ENCODE results near the gene PRDM7.

PRDM7 gene

DNA sequence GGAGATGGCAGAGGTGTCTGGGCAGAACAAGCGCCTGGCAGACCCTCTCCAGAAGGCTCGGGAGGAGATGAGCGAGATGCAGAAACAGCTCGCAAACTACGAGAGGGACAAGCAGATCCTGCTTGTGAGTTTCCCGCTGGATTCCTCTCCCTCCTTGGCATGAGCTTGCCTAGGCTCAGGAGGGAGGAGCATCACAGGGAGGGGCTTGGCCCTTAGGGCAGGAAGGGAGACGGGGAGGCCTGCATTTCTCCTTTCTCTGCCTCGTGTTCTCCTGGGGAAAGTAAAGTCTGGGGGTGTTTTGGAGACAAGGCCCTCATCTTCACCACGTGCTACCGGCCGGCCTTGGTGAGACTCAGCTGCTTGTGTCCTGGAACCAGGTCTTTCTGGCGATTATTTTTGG lies 39.9 kb downstream of the PRDM7 start:
- DNase-seq (ENCODE audit: extremely low spot score), result no peak

GRCh38 chr16:90035902-90036301 lies 41.2 kb downstream of the PRDM7 start:
- POLR2A ChIA-PET, result interaction anchor here (1.2 kb wide), 1 partner anchor 11 kb away, joined by 4 read pairs; no protein-coding TSS in a partner anchor
- CTCF ChIA-PET, result no interaction called here
- no peak for DNase-seq (ENCODE audit: extremely low spot score)
- TF ChIP-seq LEF1 (IDR thresholded peaks at IDR 0.05; ENCODE audit: borderline replicate concordance) (no peak), CTBP1 (IDR thresholded peaks at IDR 0.05; ENCODE audit: borderline replicate concordance) (no peak), HDGF (IDR thresholded peaks at IDR 0.05; ENCODE audit: borderline replicate concordance) (no peak), BHLHE40 (IDR thresholded peaks at IDR 0.05; ENCODE audit: borderline replicate concordance) (no peak), FOXA1 (IDR thresholded peaks at IDR 0.05) (no peak), NFRKB (IDR thresholded peaks at IDR 0.05) (no peak), L3MBTL2 (conservative IDR thresholded peaks at IDR 0.05) (no peak), TARDBP (IDR thresholded peaks at IDR 0.05) (no peak), SP1 (IDR thresholded peaks at IDR 0.05) (no peak), FOXK2 (IDR thresholded peaks at IDR 0.05) (no peak), PKNOX1 (IDR thresholded peaks at IDR 0.05) (no peak), ARNT (IDR thresholded peaks at IDR 0.05) (no peak), SUZ12 (IDR thresholded peaks at IDR 0.05) (no peak), ZNF384 (IDR thresholded peaks at IDR 0.05) (no peak), ELF4 (IDR thresholded peaks at IDR 0.05) (no peak), FOXM1 (IDR thresholded peaks at IDR 0.05; ENCODE audit: borderline replicate concordance) (no peak)

More for the DNA sequence above, 39.9 kb downstream of the PRDM7 start:
- ChIA-PET POLR2A (interaction anchor here (1.0 kb wide), 1 partner anchor 9 kb away, joined by 5 read pairs; no protein-coding TSS in a partner anchor), CTCF (no interaction called here)
- TF ChIP-seq TARDBP (IDR thresholded peaks at IDR 0.05) (no peak), HDGF (IDR thresholded peaks at IDR 0.05; ENCODE audit: borderline replicate concordance) (no peak)

- no peak for DNase-seq (ENCODE audit: extremely low spot score)
- no peak for TF ChIP-seq NFRKB (IDR thresholded peaks at IDR 0.05)
- TF ChIP-seq LEF1 (IDR thresholded peaks at IDR 0.05; ENCODE audit: borderline replicate concordance), result no peak
- no peak for TF ChIP-seq SUZ12 (IDR thresholded peaks at IDR 0.05)
- TF ChIP-seq FOXA1 (IDR thresholded peaks at IDR 0.05), result no peak
- no peak for TF ChIP-seq SP1 (IDR thresholded peaks at IDR 0.05)
- no peak for TF ChIP-seq ARNT (IDR thresholded peaks at IDR 0.05)
- no peak for TF ChIP-seq L3MBTL2 (conservative IDR thresholded peaks at IDR 0.05)
- TF ChIP-seq TARDBP (IDR thresholded peaks at IDR 0.05), result no peak
- no peak for TF ChIP-seq BHLHE40 (IDR thresholded peaks at IDR 0.05; ENCODE audit: borderline replicate concordance)
- TF ChIP-seq FOXM1 (IDR thresholded peaks at IDR 0.05; ENCODE audit: borderline replicate concordance), result no peak
- no peak for TF ChIP-seq CTBP1 (IDR thresholded peaks at IDR 0.05; ENCODE audit: borderline replicate concordance)
- ChIA-PET CTCF (no interaction called here), POLR2A (interaction anchor here (0.9 kb wide), 1 partner anchor 9 kb away, joined by 3 read pairs; no protein-coding TSS in a partner anchor)
These were observed 42.6 kb downstream of the PRDM7 start for GRCh38 chr16:90034504-90034903.

DNA sequence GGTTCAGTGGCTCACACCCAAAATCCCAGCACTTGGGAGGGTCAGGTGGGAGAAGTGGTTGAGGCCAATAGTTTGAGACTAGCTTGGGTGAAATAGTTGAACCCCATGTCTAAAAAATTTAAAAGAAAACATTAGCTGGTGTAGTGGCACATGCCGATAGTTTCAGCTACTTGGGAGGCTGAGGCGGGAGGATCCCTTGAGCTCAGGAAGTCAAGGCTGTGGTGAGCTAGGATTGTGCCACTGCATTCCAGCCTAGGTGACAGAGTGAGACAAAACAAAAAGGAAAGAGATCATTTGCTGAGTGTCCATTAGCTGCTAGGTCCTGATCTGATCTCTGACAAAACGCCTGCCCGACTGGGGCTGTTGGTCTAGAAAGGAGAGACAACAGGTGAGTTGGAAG lies 43.7 kb downstream of the PRDM7 start:
- ChIA-PET POLR2A (no interaction called here), CTCF (no interaction called here)
- TF ChIP-seq ZNF384 (IDR thresholded peaks at IDR 0.05) (no peak), TARDBP (IDR thresholded peaks at IDR 0.05) (no peak), L3MBTL2 (conservative IDR thresholded peaks at IDR 0.05) (no peak), ELF4 (IDR thresholded peaks at IDR 0.05) (no peak), LEF1 (IDR thresholded peaks at IDR 0.05; ENCODE audit: borderline replicate concordance) (no peak), CTBP1 (IDR thresholded peaks at IDR 0.05; ENCODE audit: borderline replicate concordance) (no peak), FOXM1 (IDR thresholded peaks at IDR 0.05; ENCODE audit: borderline replicate concordance) (no peak), SUZ12 (IDR thresholded peaks at IDR 0.05) (no peak), HDGF (IDR thresholded peaks at IDR 0.05; ENCODE audit: borderline replicate concordance) (no peak), PKNOX1 (IDR thresholded peaks at IDR 0.05) (no peak), SP1 (IDR thresholded peaks at IDR 0.05) (no peak), FOXK2 (IDR thresholded peaks at IDR 0.05) (no peak), NFRKB (IDR thresholded peaks at IDR 0.05) (no peak), BHLHE40 (IDR thresholded peaks at IDR 0.05; ENCODE audit: borderline replicate concordance) (no peak), FOXA1 (IDR thresholded peaks at IDR 0.05) (no peak), ARNT (IDR thresholded peaks at IDR 0.05) (no peak)
- no peak for DNase-seq (ENCODE audit: extremely low spot score)

DNA sequence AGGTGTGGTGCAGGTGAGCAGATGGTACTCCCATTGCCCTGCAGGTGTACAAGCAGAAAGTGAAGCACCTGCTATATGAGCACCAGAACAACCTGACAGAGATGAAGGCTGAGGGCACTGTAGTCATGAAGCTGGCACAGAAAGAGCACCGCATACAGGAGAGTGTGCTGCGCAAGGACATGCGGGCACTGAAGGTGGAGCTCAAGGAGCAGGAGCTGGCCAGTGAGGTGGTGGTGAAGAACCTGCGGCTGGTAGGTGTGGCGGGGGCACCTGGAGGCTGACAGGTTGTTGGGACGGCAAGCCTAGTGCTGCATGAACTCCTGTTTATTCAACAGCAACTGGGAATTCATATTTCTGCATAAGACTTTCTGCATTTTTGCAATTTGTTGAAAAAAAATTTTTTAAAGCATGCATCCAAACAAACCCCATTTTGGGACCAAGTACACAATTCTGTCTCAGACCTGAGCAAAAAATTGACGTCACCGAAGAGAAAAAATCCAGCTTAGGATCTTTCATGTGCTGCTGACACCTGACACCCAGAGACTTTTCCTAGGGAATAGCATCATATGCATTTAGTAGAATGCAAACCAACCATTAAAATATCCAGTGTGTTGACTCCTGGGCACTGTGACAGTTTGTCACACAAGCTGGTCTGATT lies 44.3 kb downstream of the PRDM7 start:
- POLR2A ChIA-PET, result no interaction called here
- DNase-seq (ENCODE audit: extremely low spot score), result no peak
- TF ChIP-seq NFRKB (IDR thresholded peaks at IDR 0.05), result no peak
- no peak for TF ChIP-seq HDGF (IDR thresholded peaks at IDR 0.05; ENCODE audit: borderline replicate concordance)
- no peak for TF ChIP-seq TARDBP (IDR thresholded peaks at IDR 0.05)
- no peak for TF ChIP-seq L3MBTL2 (conservative IDR thresholded peaks at IDR 0.05)
- no peak for TF ChIP-seq PKNOX1 (IDR thresholded peaks at IDR 0.05)
- TF ChIP-seq ELF4 (IDR thresholded peaks at IDR 0.05), result no peak
- TF ChIP-seq ZNF384 (IDR thresholded peaks at IDR 0.05), result no peak
- no peak for TF ChIP-seq SUZ12 (IDR thresholded peaks at IDR 0.05)
- CTCF ChIA-PET, result no interaction called here

- DNase-seq (ENCODE audit: extremely low spot score), result no peak
- TF ChIP-seq FOXK2 (IDR thresholded peaks at IDR 0.05), result no peak
- TF ChIP-seq CTBP1 (IDR thresholded peaks at IDR 0.05; ENCODE audit: borderline replicate concordance), result peak; percentile 100
- POLR2A ChIA-PET, result interaction anchor here (0.8 kb wide), 1 partner anchor 10 kb away, joined by 3 read pairs; no protein-coding TSS in a partner anchor
These were observed 45.0 kb downstream of the PRDM7 start for GRCh38 chr16:90031931-90032673.

More at GRCh38 chr16:90031931-90032673, 45.0 kb downstream of the PRDM7 start:
- CTCF ChIA-PET, result no interaction called here
